ENCODE data around the gene EML6.

The EML6 gene

DNA sequence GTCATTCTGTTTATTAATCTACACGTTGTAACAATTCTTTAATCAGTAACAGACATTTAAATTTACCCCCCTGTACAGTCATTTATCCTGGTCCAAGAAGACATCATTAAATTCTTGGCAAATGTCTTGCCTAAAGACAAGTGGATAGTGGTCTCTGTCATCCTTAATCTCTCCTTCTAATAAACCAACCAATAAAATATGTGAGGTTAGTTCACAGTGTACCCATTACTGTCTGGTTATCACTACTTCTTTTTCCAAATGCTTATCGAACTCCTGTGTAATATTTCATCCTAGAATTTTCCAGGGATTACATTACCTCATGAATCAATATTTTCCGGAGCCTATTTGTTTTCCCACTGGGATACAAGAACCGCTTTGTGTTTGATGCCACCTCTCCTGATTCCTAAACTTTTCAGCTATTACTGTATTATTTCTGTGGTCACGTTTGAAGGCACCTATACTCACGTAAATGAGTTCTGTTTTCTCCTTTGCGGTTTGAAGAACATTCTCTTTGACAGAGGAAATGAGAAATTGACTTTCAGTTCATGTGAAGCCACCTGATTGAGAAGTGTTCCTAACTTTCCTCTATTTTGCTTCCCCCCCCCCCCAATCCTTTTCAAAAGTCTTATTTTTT is 195.3 kb downstream of the EML6 start:
- no peak for TF ChIP-seq CTCF (IDR thresholded peaks at IDR 0.05; ENCODE audit: low read depth, low read length)
- H3K9me3 ChIP-seq (ENCODE audit: severe bottlenecking) = no peaks in the 10 kb centered on the region
- DNase-seq = no peak
- H3K27me3 ChIP-seq (ENCODE audit: insufficient read depth, low read depth, severe bottlenecking) = no peaks in the 10 kb centered on the region
- no peaks in the 10 kb centered on the region for H3K36me3 ChIP-seq
- no peak overlapping the region for H3K4me3 ChIP-seq (ENCODE audit: low read depth, low read length)
- no peak overlapping the region for H3K27ac ChIP-seq

DNA sequence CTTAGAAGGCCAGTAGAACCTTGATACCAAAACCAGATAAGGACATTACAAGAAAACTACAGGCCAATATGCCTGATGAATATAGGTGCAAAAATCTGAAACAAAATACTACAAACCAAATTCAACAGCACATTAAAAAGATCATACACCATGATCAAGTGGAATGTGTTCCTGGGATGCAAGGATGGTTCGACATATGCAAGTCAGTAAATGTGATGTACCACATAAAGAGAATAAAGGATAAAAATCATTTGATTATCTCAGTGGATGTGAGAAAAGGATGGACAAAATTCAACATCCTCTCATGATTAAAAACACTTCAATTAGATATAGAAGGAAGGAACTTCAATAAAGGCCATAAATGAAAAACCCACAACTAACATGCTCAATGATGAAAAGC is 197.2 kb downstream of the EML6 start:
- Histone ChIP-seq H3K27ac (no peak overlapping the region), H3K36me3 (no peaks in the 10 kb centered on the region), H3K4me3 (ENCODE audit: low read depth, low read length) (no peak overlapping the region), H3K27me3 (ENCODE audit: insufficient read depth, low read depth, severe bottlenecking) (no peaks in the 10 kb centered on the region), H3K9me3 (ENCODE audit: severe bottlenecking) (no peaks in the 10 kb centered on the region)
- no peak for DNase-seq
- TF ChIP-seq CTCF (IDR thresholded peaks at IDR 0.05; ENCODE audit: low read depth, low read length) = no peak

DNA sequence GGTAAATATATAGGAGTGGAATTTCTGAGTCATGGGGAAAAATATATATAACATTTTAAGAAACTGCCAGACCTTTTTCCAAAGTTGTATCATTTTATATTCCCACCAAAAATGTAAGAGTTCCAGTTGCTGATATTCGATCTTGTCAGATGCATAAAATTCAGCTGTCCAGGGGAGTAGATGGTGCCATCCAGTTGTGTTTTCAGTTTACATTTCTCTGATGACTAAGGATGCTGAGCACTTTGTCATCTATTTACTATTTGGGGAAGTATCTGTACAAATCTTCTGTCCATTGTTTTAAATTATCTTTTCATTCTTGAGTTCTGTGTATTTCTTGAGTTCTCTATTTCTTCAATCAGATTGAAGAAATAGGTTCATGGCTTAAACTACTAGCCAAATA is 200.7 kb downstream of the EML6 start:
- H3K27me3 ChIP-seq (ENCODE audit: insufficient read depth, low read depth, severe bottlenecking) = no peaks in the 10 kb centered on the region

GRCh38 chr2:54925022-54925421 is 201.6 kb downstream of the EML6 start:
- Histone ChIP-seq H3K27me3 (ENCODE audit: insufficient read depth, low read depth, severe bottlenecking) (no peaks in the 10 kb centered on the region), H3K9me3 (ENCODE audit: severe bottlenecking) (peaks cover 7% of the 10 kb centered on the region), H3K36me3 (no peaks in the 10 kb centered on the region), H3K4me3 (ENCODE audit: low read depth, low read length) (no peak overlapping the region), H3K27ac (no peak overlapping the region)
- no peak for TF ChIP-seq CTCF (IDR thresholded peaks at IDR 0.05; ENCODE audit: low read depth, low read length)
- DNase-seq = no peak

More for the DNA sequence above, 200.7 kb downstream of the EML6 start:
- no peaks in the 10 kb centered on the region for H3K36me3 ChIP-seq
- no peak overlapping the region for H3K4me3 ChIP-seq (ENCODE audit: low read depth, low read length)
- H3K27ac ChIP-seq = no peak overlapping the region
- peaks cover 7% of the 10 kb centered on the region for H3K9me3 ChIP-seq (ENCODE audit: severe bottlenecking)
- TF ChIP-seq CTCF (IDR thresholded peaks at IDR 0.05; ENCODE audit: low read depth, low read length) = no peak
- no peak for DNase-seq

DNA sequence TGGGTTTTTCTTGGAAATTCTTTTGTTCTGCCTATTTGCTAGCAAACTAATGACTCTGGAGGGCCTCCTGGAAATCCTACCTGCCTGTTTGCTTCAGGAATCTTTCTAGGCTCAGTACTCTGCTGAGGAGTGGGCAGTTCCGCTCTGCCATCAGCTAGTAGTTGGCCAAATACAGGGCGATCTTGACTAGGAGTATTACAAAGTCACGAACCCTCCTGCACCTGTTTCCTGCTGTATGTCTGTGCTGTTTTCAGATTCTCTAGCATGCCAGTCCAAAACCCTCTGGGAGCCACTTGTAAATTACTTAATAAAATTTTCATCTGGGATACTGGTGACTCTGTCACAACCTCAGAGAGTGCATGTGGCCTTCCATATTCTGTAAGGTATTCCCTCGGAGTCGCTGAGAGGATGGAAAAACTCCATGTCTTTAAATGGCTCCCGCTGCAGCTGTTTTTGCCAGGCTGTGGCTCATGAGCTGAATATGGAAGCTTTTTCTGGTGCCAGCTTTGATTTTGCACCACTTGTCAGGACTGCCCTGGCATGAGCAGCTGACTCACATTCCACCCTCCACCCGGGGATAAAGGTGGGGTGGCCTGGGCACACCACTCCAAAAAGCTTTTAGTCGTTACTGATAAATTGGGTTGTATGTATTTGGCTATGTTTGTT is 203.8 kb downstream of the EML6 start:
- H3K27me3 ChIP-seq (ENCODE audit: insufficient read depth, low read depth, severe bottlenecking) = no peaks in the 10 kb centered on the region
- no peak for TF ChIP-seq CTCF (IDR thresholded peaks at IDR 0.05; ENCODE audit: low read depth, low read length)
- no peak for DNase-seq
- no peaks in the 10 kb centered on the region for H3K36me3 ChIP-seq
- no peak overlapping the region for H3K27ac ChIP-seq
- no peak overlapping the region for H3K4me3 ChIP-seq (ENCODE audit: low read depth, low read length)
- H3K9me3 ChIP-seq (ENCODE audit: severe bottlenecking) = peaks cover 7% of the 10 kb centered on the region
